ENCODE data around the gene TRAPPC2.
"Not testable (repeated sequence)": the region's sequence is repeated elsewhere in the genome, so short reads cannot be mapped to it uniquely, and the experiment has no call there.

TRAPPC2 gene

DNA sequence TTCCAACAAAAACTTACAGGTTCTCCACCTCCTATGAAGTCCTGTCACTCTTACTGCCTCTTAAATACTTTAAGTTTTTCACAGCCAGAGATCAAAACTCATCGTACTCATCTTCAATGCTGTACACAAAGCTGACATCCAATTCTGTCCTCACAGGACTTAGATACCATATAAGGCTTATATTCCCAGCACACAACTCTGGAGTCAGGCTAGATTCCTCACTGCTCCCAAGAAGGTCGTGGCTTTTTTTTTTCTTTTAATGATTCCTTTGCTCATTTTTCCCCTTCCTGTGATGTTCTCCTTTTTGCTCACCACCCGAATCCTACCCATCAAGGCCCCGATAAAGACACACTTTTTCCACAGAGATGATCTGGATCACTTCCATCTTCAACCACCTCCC is 914 bp downstream of the TRAPPC2 start:
- no peak for DNase-seq (ENCODE audit: low read depth in 1 of 2, low spot score in 1 of 2)
- no peak for TF ChIP-seq JUND (IDR thresholded peaks at IDR 0.05; ENCODE audit: low read depth)
- in situ Hi-C loops (cut with HindIII; ENCODE audit: low pct_unique_long_range_greater_than_20kb, low sequenced_read_pairs): no loop called here

DNA sequence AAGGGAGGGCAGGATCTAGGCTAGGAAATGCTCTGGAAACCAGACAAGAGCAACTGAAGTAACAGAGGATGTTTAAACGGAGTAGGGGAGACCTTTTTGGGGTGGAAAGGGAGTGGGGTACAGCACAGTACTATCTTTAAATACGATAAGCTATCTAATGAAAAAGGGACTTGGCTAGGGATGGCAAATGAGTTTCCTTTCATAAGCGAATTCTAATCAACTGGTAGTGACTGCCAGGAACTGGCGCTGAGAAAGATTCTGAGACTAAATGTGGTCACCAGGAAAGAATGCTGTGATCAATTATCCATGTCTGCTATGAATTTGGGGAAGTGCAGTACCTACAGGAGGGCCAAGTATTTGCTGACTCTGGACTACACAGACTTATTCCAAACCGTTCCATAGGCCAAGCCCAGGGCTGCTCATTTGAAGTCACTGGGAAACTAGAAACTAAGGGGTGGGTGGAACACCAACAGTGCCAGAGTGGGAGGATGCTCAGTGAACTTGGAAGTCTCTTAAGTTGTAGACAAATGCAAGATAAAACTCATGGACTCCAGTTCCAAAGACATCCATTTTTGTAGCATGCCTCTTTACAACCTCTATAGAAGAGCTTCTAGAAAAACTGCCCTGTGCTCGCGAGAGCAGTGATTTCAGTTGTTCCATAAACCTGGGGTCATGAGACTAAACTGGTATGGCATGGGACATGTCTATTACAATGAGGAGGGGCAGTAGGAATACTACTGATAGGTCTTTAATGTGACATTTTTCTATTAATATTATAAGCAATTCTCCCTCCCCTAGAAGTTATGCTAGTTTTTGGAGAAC is 2.0 kb downstream of the TRAPPC2 start:
- TF ChIP-seq JUND (IDR thresholded peaks at IDR 0.05; ENCODE audit: low read depth): no peak
- DNase-seq (ENCODE audit: low read depth in 1 of 2, low spot score in 1 of 2): no peak
- in situ Hi-C loops (cut with HindIII; ENCODE audit: low pct_unique_long_range_greater_than_20kb, low sequenced_read_pairs): no loop called here

DNA sequence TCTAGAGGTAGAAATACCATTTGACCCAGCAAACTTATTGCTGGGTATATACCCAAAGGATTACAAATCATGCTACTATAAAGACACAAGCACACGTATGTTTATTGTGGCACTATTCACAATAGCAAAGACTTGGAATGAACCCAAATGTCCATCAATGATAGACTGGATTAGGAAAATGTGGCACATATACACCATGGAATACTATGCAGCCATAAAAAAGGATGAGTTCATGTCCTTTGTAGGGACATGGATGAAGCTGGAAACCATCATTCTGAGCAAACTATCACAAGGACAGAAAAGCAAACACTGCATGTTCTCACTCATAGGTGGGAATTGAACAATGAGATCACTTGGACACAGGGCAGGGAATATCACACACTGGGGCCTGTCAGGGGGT is 3.9 kb downstream of the TRAPPC2 start:
- in situ Hi-C loops (cut with HindIII; ENCODE audit: low pct_unique_long_range_greater_than_20kb, low sequenced_read_pairs); DNase-seq (ENCODE audit: low read depth in 1 of 2, low spot score in 1 of 2): not testable (repeated sequence)

DNA sequence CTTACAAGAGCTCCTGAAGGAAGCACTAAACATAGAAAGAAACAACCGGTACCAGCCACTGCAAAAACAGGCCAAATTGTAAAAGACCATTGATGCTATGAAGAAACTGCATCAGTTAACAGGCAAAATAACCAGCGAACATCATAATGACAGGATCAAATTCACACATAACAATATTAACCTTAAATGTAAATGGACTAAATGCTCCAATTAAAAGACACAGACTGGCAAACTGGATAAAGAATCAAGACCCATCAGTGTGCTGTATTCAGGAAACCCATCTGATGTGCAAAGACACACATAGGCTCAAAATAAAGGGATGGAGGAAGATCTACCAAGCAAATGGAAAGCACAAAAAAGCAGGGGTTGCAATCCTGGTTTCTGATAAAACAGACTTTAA is 7.8 kb downstream of the TRAPPC2 start:
- DNase-seq (ENCODE audit: low read depth in 1 of 2, low spot score in 1 of 2); in situ Hi-C loops (cut with HindIII; ENCODE audit: low pct_unique_long_range_greater_than_20kb, low sequenced_read_pairs): not testable (repeated sequence)

DNA sequence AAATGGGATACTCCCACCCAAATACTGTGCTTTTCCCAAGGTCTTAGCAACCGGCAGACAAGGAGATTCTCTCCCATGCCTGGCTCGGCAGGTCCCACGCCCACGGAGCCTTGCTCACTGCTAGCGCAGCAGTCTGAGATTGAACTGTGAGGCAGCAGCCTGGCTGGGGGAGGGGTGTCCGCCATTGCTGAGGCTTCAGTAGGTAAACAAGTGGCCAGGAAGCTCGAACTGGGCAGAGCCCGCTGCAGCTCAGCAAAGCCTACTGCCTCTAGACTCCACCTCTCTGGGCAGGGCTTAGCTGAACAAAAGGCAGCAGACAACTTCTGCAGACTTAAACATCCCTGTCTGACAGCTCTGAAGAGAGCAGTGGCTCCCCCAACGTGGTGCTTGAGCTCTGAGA is 9.5 kb downstream of the TRAPPC2 start:
- in situ Hi-C loops (cut with HindIII; ENCODE audit: low pct_unique_long_range_greater_than_20kb, low sequenced_read_pairs): not testable (repeated sequence)
- peak in 1 of 2 experiments; percentile 16 for DNase-seq (ENCODE audit: low read depth in 1 of 2, low spot score in 1 of 2)

DNA sequence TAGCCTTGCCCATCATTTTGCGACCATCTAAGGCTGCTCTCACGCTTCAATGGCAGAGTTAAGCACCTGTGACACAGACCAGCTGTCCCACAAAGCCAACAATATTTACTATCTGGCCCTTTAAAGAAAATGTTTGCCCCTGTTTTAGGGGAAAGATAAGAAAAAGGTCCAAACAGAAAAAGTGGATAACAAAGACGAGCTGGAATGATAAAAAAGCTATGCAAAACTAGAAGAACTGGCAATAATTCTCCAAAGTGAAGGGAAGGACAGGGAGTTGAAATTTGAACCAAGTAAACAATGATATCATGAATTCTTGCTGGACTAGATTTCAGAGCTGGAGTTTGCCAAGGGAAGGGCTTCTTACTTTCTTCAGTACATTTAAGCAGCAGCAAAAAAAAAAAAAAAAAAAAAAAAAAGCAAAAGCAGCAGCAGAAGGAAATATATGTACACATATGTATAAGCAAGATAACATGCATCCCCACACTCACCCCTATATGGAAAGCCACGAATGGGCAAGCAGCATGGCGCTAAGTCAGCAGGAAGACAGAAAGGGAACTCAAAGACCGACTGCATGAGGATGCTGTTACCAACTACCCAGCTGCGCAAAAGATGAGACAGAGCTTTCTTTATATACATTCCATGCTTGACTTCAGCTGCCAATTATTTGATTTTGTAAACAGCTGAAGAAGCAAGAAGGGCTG is 12.5 kb downstream of the TRAPPC2 start:
- no peak for TF ChIP-seq JUND (IDR thresholded peaks at IDR 0.05; ENCODE audit: low read depth)
- DNase-seq (ENCODE audit: low read depth in 1 of 2, low spot score in 1 of 2): peak in 1 of 2 experiments; percentile 21
- in situ Hi-C loops (cut with HindIII; ENCODE audit: low pct_unique_long_range_greater_than_20kb, low sequenced_read_pairs): no loop called here

DNA sequence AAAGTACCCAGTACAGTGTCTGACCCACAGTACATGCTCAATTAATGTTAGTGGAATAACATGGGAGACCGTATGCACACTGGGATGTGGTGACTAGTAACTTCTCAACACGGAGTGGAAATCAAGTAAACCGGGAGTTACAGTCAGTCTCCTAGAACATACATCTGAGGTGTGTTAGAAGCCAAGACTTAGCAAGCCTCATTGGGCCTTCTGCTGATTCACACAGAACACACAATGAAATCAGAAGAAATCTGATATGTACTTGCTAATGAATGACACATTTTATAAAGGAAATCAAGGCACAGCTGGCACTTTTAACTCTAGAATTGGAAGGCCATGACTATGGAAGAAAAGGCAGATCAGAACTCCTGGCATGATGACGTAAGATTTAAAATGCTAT is 13.0 kb downstream of the TRAPPC2 start:
- in situ Hi-C loops (cut with HindIII; ENCODE audit: low pct_unique_long_range_greater_than_20kb, low sequenced_read_pairs): no loop called here
- DNase-seq (ENCODE audit: low read depth in 1 of 2, low spot score in 1 of 2): no peak
- TF ChIP-seq JUND (IDR thresholded peaks at IDR 0.05; ENCODE audit: low read depth): no peak

DNA sequence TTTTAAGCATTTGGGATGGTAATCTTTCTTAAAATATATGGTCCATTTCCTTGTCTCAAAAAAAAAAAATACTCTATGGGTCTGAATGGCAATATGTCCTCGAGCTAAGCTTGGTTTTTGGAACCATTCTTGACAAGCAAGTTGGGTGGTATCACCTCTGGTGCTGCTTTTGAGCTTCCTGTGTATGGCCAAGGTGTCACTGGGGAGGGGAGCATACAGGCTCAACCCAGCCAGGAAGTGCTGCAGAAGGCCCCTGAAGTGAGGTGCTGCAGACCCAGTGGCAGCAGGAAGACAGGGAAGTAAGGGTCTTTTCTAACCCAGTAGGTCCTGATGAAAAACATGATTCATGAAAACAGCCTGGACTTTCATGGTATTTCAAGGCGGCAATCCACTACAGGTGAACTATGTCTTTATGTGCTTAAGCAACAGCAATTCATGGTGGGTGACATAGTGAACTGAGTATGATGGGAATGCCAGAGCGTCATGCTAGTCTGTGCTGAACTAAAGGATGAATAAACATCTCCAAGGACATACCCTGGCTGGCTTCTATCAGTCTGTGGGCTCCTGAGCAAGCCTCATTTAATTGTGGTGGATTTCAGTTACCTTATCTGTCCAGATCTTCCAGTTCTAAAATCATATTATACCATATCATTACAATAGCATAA is 15.1 kb downstream of the TRAPPC2 start:
- no peak for DNase-seq (ENCODE audit: low read depth in 1 of 2, low spot score in 1 of 2)
- TF ChIP-seq JUND (IDR thresholded peaks at IDR 0.05; ENCODE audit: low read depth): no peak
- in situ Hi-C loops (cut with HindIII; ENCODE audit: low pct_unique_long_range_greater_than_20kb, low sequenced_read_pairs): no loop called here

DNA sequence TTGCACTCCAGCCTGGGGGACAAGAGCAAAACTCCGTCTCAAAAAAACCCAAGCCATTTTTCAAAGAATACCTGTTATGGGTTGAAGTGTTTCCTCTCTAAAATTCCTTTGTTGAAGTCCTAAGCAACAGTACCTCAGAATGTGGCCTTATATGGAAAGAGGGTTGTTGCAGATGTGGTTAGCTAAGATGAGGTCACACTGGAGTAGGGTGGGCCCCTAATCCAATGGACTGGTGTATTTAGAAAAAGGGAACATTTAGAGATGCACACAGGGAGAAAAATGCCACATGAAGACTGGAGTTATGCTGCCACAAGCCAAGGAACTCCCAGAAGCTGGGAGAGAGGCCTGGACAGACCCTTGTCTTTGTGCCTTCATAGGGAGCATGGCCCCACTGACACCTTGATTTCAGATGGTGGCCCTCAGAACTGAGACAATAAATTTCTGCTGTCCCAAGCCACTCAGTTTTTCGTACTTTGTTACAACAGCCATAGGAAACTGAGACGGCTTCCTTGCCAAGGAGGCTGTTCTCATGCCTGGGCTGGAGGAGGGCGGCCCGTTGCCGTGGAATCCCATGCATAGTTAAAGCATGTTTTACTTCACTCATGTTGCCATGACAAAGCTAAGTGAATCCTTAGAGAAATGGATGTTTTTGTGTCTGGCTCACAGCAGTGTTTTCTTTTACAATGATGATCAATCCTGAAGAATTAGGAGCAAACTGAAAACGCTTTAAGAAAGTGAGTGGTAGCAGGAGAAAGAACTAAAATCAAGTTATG is 16.5 kb downstream of the TRAPPC2 start:
- in situ Hi-C loops (cut with HindIII; ENCODE audit: low pct_unique_long_range_greater_than_20kb, low sequenced_read_pairs): no loop called here
- no peak for DNase-seq (ENCODE audit: low read depth in 1 of 2, low spot score in 1 of 2)
- no peak for TF ChIP-seq JUND (IDR thresholded peaks at IDR 0.05; ENCODE audit: low read depth)

DNA sequence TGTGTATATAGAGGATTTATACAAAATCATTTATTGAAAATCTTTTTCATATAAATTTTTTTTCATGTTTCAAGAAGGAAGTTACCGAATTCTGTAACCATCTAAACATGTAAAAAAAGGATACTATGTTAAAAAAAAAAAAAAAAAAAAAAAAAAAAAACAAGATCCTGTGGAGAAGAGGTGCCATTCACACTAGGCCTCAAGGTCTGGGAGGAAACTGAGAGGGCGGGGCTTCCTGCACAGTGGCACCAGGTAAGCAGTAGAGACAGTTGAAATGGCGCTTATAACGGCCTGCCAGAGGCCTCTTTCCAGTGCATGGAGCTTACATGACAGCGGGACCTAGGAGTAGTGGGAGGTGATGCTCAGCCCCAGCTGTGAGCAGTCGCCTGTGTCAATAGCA is 17.5 kb downstream of the TRAPPC2 start:
- no peak for DNase-seq (ENCODE audit: low read depth in 1 of 2, low spot score in 1 of 2)
- in situ Hi-C loops (cut with HindIII; ENCODE audit: low pct_unique_long_range_greater_than_20kb, low sequenced_read_pairs): no loop called here
- TF ChIP-seq JUND (IDR thresholded peaks at IDR 0.05; ENCODE audit: low read depth): no peak

DNA sequence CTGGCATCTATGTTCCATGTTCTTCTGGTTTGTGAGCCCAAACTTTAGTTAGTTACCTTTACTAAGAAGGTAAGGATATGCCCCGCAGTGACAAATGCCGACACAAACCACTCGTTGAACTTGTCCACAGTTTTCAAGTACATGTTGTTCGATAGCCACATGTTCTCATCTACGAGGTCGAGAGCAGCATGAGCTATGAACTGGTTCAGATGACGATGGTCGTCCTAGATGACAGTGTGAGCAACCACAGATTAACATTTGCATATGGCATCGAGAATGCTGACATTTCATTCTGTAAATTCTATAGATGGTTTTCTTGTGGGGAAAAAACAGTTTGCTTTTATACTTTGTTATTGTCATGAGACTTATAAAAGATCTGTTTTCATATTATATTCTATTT is 18.0 kb downstream of the TRAPPC2 start:
- no peak for DNase-seq (ENCODE audit: low read depth in 1 of 2, low spot score in 1 of 2)
- in situ Hi-C loops (cut with HindIII; ENCODE audit: low pct_unique_long_range_greater_than_20kb, low sequenced_read_pairs): no loop called here
- no peak for TF ChIP-seq JUND (IDR thresholded peaks at IDR 0.05; ENCODE audit: low read depth)

DNA sequence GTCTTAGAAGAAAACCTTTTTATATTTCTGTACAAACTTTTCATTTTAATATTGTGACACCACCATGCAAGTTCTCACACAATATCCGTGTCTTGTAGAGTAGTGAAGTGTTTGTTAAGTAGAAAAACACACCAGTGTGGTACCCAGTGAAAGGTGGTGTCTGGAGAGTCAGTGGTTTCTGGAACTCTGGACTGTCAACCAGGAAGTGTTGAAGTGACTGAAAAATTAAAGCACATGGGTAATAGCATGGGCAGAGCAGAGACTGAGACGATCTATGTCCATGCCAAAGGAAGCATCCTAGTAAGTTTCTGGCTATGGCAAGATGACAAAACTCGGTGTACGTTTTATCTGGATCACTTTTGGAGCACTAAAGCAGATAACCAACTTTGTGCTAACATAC is 23.3 kb downstream of the TRAPPC2 start:
- in situ Hi-C loops (cut with HindIII; ENCODE audit: low pct_unique_long_range_greater_than_20kb, low sequenced_read_pairs): no loop called here
- no peak for DNase-seq (ENCODE audit: low read depth in 1 of 2, low spot score in 1 of 2)
- TF ChIP-seq JUND (IDR thresholded peaks at IDR 0.05; ENCODE audit: low read depth): no peak
